Activated gamma-delta T cell treated with Interleukin-2 at 50 U/mL for 16 hours (primary cell): ENCODE data around the gene KRTAP10-1.

ENCODE experiments used
- DNase-seq: peaks from one replicate; pipeline ENCODE4 v3.0.0-alpha.2; 2020

The KRTAP10-1 gene

DNA sequence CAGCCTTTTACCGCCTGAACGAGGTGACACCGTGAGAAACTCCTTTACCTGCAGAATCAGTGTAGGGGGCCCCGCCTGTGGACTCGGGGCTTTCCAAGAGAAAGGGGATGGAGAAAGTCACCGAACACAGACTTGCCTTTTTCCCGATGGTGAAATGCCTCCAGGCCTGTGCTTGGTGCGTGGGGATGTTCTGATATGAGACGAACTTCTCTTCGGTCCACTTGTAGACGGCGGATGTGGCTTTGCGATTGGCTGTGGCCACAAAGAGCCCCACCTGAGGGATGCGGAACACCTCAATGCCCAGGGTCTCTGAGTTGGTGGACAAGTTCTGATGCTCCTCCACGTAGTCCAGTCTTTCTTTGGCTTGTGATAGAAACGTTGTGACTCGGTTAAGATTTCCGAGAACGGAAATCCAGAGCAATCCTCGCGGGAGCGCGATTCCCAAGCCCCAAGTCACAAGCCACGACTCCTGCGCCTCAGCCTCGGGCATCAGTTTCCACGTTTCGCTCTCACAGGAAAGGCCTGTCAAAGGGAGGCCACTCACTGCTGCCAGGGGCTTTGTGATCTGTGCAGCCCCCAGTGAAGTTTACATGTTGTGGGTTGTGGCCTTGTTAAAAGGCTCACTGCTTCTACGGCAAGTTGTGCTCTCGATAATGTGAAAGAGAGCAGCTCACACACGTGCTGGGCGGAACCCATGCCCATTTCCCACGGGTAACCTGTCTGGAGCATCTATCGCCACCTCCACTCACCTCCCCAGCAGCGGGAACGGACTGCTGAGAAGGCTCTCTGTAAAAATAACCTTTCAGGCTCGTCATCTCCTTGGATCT is 12.6 kb downstream of the KRTAP10-1 start:
- DNase-seq = no peak

GRCh38 chr21:44526096-44526997 is 13.6 kb downstream of the KRTAP10-1 start:
- no peak for DNase-seq

GRCh38 chr21:44525391-44526095 is 14.5 kb downstream of the KRTAP10-1 start:
- DNase-seq = no peak

DNA sequence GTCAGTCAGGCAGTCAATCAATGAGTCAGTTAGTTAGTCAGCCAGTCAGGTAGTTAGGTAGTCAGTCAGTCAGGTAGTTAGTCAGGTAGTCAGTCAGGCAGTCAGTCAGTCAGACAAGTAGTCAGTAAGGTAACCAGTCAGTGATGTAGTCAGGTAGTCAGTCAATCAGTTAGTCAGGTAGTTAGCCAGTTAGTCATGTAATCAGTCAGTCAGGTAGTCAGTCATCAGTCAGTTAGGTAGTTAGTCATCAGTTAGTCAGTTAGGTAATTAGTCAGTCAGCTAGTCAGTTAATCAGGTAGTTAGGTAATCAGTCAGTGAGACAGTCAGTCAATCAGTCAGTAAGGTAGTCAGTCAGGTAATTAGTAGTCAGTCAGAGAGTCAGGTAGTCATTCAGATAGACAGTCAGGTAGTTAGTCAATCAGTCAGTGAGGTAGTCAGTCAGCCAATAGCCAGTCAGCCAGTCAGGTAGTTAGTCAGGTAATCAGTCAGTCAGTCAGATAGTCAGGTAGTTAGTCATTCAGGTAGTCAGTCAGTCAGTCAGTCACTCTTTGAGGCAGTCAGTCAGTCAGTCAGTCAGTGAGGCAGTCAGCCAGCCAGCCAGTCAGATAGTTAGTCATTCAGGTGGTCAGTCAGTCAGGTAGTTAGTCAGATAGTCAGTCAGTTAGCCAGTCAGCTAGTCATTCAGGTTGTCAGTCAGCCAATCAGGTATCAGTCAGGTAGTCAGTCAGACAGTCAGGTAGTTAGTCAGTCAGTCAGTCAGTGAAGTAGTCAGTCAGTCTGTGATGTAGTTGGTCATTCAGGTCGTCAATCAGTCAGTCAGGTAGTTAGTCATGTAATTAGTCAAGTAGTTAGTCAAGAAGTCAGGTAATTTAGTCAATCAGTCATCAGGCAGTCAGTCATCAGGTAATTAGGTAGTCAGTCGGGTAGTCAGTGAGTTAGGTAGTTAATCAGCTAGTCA is 15.3 kb downstream of the KRTAP10-1 start:
- no peak for DNase-seq

GRCh38 chr21:44523567-44524413 is 16.2 kb downstream of the KRTAP10-1 start:
- no peak for DNase-seq

DNA sequence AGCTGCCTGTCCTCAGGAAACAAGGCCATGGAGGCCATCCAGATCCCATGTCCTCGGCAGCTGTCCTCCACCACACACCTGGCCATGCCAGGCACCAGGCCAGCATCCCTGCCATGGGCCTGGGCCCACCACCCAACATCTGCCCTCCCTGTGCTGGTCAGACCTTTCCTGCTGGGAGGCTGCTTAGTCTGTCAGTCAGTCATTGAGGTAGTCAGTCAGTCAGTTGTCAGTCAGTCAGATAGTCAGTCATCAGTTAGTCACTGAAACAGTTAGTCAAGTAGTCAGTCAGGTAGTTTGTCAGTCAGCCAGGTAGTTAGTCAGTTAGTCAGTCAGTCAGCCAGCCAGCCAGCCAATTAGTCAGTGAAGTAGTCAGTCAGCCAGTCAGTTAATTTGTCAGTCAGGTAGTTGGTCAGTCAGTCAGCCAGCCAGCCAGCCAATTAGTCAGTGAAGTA is 17.2 kb downstream of the KRTAP10-1 start:
- DNase-seq = no peak

DNA sequence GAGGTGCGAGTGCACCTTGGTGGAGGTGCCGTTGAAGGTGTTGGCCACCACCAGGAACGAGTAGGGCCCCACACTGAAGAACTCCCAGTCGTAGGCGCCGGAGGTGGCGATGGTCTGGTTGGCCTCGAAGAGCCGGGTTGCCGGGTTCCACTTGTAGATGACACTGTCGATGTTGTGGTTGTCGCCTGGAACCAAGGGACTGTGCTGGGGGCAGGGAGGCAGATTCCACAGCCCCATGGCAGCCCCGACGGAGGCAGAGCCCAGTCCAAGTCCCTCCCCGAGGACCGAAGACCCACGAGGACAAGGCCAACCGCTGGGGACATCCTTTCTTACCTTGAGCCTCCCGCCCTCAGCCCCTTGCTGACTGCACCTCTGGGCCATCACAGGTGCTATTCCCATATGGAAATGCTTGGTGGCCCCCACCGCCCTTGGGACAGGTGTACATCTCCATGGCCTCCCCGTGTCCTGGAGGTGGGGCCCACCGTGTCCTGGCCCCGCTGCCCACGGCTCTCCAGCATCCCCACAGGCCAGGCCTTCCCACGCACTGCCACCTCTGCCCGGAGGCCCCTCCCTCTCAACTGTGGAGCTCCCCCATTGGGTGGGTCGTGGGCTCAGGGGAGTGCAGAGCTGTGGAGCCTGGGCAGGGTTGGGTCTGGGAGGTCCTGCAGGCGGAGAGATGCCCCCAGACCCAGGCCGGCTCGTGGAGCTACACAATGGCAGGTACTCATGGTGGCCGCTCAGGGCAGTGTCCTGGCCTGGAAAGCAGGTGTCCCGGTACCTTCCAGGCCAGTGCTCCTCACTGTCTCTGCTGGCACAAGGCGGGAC is 17.9 kb downstream of the KRTAP10-1 start:
- no peak for DNase-seq

DNA sequence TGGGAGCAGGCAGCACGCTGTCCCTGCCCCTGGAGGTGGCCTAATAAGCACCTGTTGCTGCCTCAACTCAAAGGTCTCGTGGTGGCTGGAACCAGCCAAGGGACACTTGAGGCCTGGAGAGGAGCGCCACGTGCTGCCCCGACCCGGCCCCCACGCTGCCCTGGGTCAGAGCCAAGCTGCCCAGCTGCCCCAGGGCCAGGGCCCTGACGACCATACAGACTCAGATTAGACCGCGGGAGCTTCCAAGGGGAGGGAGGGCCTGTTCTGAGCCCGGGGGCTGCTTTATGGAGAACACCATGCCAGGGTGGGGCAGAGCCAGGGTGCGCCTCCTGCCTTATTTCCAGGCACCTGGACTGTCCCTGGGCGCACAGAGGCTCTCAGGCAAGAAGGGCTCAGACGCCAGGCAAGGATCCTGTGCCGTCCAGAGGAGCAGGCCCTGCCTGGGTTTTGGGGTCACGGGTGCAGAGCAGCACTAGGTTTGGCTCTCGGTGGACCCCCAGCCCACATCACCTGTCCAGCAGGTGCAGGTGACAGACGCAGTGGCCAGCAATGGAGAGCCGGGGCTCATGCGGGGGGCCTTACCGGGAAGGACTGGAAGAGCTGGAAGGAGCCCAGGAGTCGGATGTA is 18.6 kb downstream of the KRTAP10-1 start:
- DNase-seq = no peak

- no peak for DNase-seq
Observed at GRCh38 chr21:44520326-44521300, 19.4 kb downstream of the KRTAP10-1 start.

GRCh38 chr21:44519346-44520325 is 20.4 kb downstream of the KRTAP10-1 start:
- no peak for DNase-seq

- DNase-seq = no peak
Observed at GRCh38 chr21:44518686-44519085, 21.3 kb downstream of the KRTAP10-1 start.

GRCh38 chr21:44517175-44517899 is 22.7 kb downstream of the KRTAP10-1 start:
- no peak for DNase-seq

GRCh38 chr21:44516828-44517174 is 23.2 kb downstream of the KRTAP10-1 start:
- no peak for DNase-seq

DNA sequence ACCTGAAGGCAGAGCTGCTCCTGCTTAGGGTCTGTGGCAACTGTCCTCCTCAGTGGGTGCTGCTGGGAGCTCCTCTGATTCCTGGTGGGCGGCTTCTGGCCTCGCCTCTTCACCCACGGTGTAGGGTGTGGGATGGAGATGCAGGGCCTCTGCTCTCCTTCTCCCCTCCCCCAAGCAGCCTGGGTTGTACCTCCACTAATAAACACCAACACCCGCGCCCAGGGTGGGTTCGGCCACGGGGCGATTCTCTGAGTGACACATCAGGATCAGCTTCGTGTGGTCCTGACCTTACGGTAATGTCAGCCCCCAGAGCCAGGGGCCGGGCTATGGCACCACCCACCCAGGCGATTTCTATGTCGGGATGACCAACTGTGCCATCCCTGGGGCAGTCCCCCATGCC is 23.7 kb downstream of the KRTAP10-1 start:
- DNase-seq = no peak

DNA sequence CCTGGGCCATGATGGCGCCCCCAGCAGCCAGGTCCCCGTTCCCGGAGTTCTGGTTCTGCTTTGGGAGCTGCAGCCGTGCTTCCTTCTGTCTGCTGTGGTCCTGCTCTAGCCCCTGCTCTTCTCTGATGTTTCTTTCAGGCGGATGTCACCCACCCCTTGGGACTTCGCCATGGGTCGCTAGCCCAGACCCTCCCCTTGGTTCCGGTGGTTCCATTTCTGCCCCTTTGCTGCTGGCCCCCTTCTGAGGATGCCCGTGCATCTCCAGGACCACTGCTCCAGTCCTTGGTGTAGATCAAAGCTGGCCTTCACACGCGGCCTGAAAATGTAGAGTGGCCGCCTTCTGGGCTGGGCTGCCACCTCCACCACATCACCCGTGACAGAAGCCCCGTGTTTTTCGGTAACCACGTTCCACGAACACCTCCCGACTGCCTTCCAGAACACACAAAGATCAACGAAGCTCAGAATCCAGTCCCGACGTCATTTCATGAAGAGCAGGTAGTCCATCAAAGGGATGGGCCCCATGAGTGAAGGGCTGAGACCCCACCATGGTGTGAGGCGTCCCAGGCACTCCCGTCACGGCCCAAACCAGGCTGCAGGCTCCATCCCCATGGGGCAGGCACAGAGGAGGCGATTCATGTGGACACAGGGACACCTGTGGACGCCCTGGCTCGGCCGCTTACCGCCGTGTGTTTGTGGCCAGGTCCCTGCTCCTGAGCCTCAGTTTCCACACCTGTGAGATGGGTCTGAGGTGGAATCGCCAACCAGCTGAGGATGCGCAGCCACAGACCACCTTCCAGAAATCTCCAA is 24.4 kb downstream of the KRTAP10-1 start:
- no peak for DNase-seq
